NCI-H2029 (cell line): Measurements from ENCODE around the gene JAG1.
"Not testable (repeated sequence)": the region's sequence is repeated elsewhere in the genome, so short reads cannot be mapped to it uniquely, and the experiment has no call there.

Experiments used
- DNase-seq: peaks from one replicate; lab custom pipeline; 2025; lab: John Stamatoyannopoulos, UW

JAG1 gene

DNA sequence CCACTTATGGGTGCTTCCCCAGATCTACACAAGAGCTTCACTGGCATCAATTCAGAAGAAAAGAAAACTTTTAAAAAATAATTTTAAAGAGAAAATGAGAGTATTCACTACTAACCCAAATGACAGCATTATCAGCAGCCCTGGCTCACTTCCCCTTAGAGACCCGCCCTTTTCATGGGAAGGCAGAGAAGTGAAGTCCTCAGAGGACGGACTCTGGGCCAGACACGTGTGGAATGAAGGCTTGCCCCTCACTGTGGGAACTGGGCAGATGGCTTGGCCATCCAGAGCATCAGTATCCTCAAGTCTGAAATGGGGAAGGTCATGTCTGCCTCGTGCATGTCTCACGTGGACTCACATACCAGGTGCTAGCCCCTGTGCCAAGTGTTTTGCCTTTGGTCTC, 63.5 kb downstream of the JAG1 start:
- no peak for DNase-seq

DNA sequence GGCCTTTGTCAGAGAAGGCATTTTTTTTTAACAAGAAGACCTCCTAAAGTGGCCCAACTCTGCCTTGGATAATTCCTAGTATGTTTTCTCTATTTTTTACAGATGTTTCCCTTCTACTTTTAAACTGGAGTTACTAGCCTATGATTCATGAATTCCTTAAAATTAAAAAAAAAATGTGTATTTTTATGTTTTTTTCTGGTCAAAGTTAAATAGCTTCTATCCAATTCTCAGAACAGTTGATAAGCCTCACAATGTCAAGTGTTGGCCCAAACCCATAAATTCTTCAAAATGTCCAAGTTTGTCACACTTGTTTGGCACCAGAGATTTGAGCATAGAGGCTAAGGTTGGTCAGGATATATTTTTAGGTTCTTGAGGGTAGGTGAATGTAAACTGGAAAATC, 64.0 kb downstream of the JAG1 start:
- no peak for DNase-seq

DNA sequence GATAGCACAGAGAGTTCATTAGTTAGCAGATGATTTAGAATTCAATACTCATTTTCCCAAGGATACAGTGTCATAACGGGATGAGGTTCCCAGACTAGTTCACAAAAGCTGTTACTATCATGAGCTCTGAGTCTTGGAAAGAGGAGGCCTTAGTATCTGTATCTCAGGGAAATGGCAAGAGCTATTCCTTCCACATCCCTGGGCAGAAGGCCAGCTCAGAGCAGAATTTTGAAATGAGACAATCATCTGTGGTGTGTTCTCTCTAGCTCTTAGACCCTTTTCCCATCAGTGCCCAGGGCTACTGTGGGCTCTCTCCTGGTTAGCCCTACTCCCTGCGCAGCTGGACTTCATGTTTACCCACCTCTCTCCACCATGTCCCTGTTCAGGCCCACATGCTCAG, 64.5 kb downstream of the JAG1 start:
- no peak for DNase-seq

DNA sequence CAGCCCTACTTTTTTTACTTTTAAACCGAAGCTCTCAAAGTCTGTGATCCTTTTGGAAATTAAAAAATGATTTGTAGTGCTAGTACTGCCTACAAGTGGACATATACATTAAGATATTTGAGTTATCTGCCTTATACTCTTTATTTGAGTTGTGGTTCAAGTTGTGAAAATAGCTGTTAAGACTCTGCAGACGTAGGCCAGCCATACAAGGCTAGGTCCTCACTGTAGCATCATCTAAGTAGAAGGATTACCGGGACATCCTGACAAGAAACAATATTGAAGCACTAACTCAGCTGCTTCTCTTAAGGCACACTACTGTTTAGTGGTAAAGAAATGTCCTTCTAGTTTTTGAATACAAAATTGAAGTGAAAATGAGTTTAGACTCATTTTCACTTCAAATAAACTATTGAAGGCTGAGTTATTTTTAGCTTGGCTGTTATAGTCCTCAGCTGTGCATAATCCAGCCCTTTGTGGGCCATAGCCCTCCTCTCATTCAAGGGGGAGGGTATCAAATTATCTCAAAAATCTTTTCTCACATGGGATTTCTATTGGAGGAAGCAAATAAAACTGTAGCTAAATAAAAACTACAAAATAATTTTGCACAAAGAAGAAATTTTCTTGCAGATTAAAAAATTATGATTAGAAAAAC, 68.1 kb downstream of the JAG1 start:
- DNase-seq, result no peak

DNA sequence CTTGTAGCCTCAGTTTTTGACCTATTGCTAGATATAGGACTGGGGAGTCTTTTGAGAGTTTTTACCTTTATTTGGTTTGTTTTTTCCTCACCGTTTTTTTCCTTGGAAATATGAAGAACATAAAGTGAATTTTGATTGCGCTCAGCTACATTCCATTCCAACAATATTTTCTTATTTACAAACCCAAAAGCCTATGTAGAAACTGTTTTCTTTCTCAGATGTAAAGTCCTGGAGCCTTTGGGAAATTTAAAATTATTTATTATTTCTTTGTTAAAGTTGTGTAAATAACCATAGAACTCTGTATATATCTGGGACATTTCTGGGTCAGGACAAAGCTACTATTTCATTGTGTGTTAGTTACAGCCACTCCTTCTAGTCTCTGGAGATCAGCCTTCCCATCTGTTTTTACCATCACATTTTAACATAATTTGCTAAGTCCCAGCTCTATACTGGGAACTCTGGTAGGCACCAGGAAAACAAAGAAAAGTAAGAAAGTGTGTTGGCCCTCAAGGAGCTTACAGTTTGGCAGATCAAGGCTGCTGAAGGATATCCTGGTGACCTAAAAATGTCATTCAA, 68.8 kb downstream of the JAG1 start:
- no peak for DNase-seq

DNA sequence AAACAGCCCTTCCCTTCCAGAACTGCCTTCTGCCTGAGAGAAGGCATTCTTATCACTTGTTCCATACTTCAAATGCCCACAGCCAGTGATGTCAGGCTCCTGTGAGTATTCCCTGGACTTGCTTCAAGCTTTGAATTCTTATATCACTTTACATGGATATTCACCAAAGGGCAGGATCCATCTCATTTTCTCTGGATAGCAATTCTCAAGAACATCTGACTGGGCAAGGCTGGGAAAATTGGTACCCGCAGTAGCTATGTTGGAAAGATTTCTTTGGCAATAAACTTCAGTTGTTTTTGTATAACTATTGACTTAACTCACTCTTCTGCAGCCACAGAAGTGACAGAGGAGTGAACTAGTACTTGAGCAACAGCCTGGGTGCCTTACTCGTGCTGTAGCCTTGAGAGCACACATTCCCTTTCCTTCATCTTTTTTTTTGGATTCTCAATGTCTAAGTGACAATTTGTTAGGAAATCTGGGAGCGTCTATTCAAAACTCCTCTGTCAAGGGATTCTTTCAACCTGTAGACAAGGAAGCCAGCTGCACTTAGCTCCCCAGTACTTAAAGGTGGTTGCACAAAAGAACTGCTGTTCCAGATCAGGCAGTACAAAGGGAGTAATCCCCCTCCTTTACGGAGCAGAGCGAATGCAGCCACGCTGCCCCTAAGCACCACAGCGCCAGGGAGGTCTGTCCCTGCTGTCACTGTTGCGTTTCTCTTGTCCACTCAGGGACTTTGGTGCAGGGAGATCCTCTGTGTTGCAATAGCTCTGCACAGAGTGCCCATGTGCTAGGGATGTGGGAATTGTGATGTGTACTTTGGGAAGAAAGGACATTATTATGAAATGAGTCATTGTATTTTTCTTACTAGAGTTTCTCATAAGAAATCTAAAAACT, 69.6 kb downstream of the JAG1 start:
- DNase-seq, result no peak

DNA sequence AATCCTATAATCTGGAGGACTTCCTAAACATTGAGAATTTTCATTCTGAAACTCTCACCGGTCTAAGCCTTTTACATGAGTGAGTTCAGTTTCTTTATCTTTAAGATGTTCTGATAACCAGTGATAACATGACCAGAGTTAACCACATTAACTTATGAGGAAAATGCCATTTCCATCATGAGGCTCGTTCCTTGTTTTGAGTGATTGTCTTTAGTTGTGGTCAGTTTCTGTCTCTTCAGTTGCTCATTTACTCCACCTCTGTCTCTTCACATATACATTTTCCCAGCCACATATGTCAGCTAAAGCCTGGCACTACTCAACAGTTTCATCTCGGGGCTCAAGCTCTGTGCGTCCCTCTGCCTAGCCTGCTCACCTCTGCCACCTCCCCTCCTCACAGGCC, 70.4 kb downstream of the JAG1 start:
- DNase-seq, result no peak

DNA sequence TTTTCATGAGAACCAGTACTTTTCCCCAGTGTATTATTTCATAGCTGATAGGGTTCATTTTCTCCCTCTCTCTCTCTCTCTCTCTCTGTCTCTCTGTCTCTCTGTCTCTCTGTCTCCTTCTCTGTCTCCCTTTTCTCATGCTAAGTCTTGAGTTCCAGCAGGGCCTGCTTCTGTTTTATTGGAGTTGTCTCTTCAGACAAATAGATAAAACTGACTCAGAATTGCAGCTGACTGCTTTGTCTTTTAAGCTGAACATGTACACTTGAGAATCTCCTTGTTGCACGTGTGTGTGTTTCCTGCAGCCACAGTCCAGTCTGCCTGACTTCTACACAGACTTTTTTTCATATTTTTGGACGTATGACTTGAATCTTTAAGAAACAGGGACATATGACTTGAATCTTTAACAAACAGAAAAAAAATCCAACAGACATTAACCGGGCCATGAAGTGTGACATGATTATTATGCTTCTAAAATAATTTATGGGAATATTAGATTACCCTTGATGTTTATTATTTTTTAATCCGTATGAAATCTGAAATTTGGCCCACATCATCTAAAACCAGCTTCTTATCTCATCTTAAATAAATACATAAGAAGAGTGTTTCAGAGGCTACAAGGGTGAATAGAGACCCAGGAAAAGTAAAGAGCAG, 71.5 kb downstream of the JAG1 start:
- no peak for DNase-seq

DNA sequence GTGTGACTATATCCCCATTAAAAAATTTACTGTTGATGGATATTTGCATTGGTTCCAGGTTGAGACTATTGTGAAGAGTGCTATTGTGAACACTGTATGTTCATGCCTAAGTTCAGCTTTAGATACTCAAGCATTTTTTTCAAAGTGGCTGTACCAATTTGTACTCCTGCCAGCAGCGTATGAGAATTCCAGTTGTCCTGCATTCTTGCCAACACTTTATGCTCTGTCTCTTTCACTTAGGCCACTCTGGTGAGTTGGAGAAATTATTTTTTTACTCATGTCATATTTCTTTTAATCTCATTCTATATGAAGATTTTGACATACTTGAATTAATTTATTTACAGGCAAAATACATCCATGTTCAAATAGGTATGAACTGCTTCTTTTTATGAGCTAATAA, 76.2 kb downstream of the JAG1 start:
- DNase-seq, result no peak

DNA sequence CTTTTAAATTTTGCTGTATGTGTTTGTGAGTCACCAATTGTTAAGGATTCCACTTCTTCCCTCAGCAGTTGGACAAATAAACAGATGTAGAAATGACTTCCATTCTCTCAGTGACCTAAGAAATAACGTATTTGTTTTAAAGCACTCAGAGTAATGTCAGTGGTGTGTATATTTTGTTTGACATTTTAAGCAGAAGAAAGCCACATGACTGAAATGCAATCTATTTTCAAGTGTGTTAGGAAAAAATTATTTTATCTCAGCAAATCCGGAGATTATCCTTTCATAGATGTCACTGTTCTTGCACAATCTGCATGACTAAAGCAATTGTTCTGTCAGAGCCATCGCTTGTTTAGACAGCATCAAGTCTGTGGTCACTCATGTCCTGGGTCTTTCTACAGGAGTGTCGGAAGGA, 77.1 kb downstream of the JAG1 start:
- no peak for DNase-seq

DNA sequence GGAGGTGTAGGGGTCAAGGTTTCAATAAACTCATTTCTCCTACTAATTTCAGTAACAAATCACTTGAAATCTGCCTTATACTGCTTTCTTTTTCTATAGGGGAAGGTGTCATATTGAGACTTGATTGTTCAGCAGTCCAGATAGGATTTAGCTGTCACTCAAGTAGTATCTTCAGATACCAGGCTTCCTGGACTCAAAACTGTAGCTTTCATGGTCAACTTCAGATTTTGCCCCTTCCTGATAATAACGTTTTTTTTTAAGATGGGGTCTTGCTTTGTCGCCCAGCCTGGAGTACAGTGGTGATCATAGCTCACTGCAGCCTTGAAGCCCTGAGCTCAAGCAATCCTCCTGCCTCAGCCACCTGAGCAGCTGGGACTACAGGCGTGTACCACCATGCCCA, 77.8 kb downstream of the JAG1 start:
- DNase-seq, result no peak

DNA sequence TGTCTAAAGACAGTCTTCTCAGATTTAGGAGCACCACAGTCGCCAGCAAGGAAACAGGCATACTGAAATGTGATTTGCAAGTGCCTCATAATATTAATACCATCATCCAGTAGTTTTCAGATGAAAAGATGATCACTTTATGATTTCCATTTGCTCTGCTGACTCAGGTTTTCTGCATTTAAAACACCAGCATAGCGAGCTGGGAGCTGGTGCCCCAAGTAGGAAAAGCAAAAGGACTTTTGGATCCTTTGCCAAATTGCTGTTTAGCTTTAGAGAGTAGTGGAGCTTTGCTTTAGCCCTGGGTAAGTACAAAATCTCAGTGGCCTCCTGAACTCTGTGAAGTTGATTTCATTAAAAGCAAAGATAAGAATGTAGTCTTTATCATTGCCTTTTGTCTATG, 78.5 kb downstream of the JAG1 start:
- DNase-seq, result no peak

DNA sequence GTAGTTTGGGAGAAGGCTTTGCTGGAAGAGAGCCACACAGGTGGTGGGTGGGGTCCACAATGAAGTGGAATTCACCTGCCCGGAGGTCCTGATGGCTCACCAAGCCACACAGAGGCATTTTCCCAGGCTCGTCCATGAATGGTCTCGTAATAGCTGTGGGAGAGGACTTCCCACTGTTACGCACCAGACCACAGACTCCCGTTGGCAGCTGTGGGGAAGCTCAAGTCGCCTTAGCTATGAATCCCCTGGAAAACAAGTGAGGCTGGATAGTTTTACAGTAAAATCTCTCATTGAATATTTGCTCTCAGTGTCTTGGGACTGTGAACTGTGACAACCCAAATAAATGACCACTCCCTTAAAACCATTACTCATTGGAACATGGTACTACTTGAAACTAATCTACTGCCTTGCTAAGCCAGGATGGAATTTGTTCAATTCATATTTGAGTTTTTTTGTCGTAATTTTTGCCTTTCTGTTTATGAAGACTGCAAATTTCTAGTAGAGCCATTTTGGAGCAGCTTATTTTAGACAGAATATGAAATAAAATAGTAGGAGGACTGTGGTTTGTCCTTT, 79.4 kb downstream of the JAG1 start:
- DNase-seq, result no peak

DNA sequence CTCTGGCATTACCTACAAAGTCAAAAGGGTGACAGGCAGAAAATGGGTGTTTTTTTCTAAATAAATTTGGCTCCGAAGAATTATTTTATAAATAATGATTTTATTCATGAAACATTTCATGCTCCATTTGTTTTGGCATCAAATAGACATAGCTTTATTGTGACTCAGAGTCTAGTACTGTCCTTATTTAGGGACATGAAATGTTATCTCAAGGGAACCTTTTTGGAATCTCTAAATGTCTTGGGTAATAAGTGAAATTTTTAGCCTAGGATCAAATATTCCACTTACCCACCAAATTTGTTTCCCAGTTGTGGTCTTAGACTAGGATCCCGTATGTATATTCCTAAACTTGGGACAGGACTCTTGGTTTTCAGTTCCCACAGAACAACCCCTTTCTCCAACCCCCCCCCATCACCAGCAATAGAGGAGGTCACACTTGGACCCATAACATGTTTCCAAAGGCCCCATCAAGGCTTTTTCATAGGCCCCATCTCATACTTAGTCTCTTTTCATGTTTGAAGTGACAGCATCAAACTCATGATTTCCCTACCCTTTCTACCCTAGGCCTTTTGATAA, 81.8 kb downstream of the JAG1 start:
- DNase-seq, result no peak

DNA sequence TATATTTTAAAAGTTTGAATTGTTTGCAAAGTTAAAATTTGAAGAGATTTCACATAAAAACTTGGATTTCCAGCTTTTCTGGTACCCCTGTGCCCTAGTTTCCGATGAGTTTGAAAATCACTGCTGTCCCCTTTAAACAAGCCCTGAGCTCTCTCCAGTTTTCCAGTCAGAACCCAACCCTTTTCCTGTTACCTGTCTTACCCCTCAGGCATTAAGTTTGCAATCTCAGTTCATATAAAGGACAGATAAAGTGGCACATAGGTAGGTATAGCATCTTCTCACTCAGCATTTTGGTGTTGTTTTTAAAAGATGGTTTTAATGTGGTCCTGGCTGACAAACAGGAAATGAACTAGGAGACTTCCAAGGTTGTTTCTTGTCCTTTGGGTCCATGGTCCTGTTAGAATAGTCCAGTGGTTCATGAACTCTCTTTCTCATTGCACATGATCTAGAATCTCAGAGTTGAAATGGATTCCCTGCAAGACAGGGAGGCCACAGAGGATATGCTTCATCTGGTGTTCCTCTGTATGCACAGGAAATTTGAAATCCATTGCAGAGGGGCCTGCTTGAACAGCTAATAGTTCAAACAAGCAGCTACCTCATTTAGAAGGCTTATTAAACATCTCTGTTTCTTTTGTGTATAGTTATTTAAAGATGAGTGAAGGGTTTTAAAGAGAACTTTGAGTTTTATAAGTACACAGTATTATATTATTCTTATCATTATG, 82.7 kb downstream of the JAG1 start:
- DNase-seq, result no peak

DNA sequence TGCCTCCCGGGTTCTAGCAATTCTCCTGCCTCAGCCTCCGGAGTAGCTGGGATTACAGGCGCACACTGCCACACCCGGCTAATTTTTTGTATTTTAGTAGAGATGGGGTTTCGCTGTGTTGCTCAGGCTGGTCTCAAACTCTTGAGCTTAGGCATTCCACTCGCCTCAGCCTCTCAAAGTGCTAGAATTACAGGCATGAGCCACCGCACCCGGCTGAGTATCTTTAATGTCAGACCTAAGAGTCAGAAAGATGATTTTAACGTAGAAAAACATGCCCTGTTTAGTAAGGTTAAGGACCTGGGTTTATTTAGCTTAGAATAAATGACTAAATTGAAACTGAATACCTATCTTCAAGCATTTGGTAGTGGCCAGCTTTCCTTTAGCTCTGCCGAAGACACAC, 83.4 kb downstream of the JAG1 start:
- DNase-seq, result not testable (repeated sequence)
